Ammon's horn (tissue), 1 donor: ENCODE data around the gene KIRREL3.

ENCODE experiments used
- DNase-seq: peaks from one replicate; pipeline ENCODE4 v3.0.0-alpha.2; 2016; ENCODE audit warnings: low spot score

KIRREL3 gene

DNA sequence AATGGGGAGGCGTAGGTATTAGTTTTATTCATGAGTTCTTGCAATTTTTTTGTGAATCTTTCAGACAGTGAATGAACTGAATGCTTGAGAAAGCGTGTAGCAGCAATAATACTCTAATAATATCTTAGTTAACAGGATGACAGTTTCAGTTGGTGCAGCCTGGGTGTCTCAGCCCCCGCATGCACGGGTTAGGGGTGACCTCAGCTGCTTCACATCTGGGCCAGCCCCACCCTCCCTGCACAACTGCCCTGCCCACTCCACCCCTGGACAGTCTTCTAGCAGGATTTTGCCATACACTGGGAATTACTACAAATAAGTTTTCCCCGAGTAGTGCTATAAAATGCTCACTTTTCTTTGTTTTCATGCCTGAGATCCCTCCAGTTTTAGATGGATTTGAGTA lies 561.9 kb downstream of the KIRREL3 start:
- no peak for DNase-seq

- DNase-seq, result no peak
These were observed 562.3 kb downstream of the KIRREL3 start for GRCh38 chr11:126438272-126438671.

DNA sequence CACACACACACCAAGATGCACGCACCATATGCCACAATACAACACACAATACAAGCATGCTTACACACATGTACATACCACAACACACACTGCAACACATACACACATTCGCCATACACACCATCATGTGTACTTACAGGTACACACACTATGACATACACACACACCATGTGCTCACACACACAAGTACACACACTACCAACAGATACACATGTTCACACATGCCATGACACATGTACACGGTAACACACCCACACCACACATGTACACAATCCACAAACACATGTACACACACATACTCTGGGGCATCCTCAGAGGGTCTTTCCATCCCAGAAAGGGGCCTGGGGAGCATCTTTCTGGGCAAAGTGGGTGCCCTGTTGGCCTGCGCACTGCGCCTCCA lies 562.8 kb downstream of the KIRREL3 start:
- no peak for DNase-seq

DNA sequence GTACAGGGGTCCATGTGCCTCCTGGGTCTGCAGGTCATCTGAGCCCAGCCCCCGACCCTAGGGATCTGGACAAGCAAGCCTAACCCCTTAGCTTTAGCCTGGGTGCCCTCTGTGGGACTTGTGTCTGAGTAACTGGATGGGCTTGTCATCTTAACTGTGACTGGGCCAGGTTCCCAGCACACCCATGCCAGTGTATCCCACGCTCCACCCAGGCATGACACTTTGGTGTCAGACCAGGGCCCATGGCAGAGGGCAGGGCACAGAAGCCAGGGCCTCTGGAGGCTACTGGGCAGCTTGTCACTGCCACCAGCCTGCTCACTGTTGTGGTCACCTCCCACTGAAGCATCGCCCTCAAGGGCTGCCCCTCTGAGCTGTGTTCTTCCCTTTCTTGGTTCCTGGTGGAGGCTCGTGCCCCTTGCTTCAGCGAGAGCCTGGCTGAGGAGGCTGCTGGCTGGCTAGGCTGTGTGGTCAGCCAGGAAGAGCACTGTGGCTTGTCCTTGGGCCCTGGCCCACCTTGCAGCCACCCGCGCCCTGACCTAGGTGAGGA lies 564.3 kb downstream of the KIRREL3 start:
- DNase-seq, result no peak

DNA sequence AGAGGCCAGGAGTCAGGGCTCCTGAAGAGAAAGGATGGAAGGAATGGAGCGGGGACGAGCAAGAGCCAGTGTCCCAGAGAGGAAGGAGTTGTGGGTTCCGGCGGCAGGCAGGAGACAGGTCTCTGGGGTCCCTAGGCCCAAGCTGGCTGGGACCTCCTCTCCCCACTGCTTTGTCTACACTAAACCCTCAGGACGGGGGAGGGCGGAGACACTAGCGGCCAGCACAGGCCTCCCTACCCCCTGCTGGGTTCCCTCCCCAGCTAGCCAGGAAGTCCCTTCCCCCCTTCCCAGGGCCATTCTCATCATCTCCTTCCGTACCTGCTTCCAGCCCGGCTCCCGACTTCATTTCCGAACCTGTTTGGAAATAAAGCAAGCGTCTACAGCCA lies 565.6 kb downstream of the KIRREL3 start:
- DNase-seq, result no peak

- DNase-seq, result no peak
These were observed 566.3 kb downstream of the KIRREL3 start for GRCh38 chr11:126433989-126434949.

DNA sequence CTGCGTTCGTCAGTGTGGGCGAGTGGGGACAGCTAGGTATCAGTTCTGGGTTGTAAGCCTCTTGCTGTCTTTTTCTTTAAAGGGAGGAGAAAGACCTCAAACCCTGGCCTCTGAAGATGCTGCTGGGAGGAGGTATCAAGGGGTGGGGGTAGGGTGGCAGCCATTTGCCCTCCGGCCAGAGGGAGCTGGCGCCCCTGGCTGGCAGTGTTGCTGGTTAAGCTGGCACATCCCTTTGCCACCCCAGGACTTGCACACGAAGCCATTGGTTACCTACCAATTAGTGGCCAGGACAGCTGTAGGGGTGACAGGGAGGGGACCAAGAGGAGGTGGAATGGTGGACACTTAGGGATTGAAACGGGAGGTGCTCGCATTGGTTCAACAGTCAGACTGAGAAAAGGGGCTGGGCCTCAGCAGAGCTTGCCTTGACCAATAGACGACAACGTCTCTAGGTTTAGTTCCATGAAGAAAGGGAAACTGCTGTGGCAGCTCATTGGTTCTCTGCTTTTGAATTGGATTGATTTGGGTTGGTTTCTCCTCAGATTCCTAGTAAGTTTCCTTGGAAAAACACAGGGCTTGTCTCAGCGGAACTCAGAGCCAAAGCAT lies 567.2 kb downstream of the KIRREL3 start:
- no peak for DNase-seq

DNA sequence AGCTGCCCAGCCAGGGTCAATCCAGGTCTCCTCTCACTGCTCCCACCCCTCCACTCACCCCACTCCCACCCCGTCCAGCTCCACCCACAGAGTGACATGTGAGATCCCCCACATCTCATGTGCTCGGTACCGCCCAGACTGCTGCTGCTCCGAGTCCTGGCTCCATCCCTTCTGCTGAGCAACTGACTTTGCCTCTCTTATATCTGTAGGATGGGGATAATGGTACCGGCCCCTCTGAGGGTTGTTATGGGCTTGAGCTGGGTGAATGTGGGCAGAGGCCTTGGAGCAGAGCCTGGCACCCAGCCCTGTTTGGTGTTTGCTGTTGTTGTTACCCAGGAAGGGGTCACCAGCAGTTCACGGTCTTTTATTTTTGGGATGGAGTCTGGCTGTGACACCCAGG lies 568.0 kb downstream of the KIRREL3 start:
- DNase-seq, result no peak

GRCh38 chr11:126432065-126432461 lies 568.5 kb downstream of the KIRREL3 start:
- no peak for DNase-seq

DNA sequence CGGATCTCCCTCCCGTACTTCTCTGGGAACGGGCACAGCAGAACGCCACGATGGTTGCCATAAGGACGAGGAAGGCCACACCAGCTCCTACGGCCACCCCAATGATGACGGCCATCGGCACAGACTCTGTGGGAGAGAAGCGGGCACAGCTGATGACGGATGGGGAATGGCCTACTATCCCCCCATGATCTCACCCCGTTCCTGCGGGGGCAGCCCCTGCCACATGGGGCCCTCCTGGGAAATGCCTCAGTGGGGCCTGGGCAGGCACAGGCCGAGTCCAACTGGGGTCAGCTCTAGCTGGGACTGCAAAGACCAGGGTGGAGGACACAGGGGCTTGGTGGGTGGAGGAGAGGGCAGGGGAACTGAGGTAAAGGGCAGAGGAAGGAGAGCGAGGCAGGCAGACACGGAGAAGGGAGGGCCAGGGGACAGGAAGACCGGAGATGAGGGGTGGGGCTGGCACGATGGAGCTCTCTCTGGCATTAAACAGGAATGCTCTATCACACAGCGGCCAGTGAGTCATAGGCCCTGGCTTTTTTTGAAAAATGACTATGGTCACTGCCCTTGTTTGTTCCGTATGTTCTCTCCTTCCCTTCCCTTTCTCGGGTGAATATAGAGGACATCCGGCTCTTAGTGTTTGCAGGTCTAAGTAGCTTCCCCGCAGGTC lies 569.0 kb downstream of the KIRREL3 start:
- no peak for DNase-seq

GRCh38 chr11:126430581-126431335 lies 569.8 kb downstream of the KIRREL3 start:
- no peak for DNase-seq

DNA sequence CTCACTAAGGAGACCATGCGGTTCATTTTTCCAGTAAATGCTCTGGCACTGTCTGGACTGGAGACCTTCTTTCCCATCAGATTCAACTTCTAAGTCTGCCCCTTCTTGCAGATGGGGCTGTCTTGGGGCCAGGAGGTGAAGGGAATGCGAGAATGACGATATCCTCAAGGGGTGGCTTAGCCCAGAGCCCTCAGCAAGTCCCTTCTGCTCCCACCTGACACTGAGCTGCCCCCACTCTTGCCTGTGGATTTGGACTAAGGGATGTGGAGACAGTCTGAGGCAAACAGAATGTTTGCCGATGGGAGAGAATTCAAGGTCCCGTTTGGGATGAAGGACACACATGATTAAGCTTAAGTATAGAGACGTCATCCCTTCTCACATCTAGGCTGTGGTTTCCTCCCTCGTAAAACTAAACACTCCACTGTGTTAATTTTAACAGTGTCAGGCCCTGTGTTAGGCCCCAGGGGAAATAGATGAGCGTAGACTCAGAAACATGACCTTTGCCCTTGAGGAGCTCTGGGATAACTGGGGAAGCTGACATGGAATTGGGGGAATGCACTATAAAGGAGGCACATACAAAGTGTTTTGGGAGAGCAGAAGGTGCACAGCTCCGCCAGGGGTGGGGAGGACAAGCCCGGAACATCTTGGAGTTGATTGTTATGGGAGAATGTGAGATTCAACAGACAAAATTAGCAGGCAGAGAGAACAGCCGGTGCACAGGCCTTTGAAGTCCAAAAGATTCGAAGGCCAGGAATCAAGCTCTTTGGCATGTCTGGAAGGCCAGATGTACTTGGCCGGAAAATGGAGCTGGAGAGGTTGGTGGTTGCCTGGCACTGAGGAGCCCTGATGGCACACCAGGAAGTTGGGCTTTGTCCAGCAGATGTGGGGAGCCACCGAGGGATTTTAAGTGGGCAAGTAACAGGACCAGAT lies 573.5 kb downstream of the KIRREL3 start:
- no peak for DNase-seq

DNA sequence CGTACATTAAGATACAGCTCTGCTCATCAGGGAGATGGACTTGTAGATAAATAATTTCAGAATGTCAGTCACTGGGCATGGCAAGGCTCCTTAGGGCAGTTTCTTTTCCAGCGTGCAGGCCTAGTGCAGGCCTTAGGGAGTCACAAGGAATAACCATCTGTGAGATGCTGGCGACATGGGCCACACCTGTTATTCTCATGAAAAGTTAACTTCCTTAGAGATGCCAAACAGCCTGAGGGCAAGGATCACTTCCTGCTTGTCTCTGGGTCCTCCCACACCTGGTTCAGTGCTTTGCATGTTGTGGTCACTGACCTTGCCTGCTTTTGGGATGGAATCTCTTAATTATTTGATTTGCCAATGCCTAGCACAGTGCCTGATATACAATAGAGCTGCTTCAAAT lies 574.5 kb downstream of the KIRREL3 start:
- DNase-seq, result no peak

DNA sequence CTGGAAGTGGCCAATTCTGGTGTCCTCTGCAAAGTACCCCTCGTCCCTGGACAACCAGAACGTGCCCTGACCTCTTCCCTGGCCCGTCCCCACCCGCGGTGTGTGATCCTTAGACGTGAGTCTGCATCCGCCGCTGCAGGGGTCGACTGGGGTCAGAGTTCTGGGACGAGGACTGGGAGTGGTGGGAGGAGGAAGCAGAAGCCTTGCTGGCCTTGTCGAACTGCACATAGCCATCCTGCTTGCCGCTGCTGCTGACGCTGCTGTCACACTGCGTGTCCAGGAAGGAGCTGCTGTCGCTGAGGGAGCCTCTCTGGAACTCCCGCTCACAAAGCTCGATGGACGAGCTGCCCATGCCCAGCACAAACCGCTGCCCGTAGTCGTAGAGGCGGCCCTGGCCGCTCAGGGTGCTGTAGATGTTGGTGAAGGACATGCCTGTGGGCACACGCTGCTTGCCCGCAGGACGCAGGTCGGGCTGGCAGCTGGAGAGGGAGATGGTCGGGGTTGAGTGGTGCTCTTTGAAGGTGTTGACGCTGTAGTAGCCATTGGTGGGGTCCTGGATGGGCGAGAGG lies 576.0 kb downstream of the KIRREL3 start:
- DNase-seq, result no peak

DNA sequence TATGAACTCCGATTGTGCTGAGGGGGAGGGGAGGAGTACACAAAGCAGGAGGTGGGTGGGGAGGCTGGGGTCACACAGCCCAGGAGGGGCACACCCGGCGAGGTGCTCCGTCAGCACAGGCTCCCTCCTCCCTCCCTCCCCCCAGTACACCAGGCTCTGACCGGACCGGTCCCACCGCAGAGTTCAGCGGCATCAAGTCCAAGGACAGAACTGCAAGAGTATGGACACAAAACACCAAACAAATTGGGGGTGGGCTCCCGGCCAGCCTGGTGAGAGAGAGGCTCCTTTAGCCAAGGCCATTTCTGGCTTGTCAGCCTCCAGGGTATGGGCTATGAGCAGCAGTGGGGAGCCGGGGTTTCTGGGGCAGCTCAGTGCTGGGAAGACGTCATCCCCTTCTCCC lies 576.8 kb downstream of the KIRREL3 start:
- DNase-seq, result no peak

DNA sequence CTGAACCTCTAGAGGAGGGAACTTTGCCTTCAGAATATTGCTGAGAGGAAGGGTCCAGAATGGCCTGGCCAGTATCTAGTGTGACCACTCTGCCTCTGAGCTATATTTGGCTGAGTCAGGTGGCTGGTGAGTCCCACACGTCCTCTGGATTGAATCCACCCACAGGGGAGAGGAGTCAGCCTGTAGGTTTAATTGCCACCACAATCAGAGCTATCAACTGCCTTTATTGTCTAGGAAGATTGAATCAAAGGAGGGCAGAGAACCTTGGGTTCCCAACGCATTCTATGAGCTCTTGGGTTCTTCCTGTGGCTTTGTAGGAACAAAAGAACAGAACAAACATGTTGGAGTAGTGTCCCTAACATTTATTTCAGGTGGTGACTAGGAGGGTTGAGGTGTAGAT lies 577.4 kb downstream of the KIRREL3 start:
- DNase-seq, result no peak

GRCh38 chr11:126422446-126422845 lies 578.1 kb downstream of the KIRREL3 start:
- no peak for DNase-seq

DNA sequence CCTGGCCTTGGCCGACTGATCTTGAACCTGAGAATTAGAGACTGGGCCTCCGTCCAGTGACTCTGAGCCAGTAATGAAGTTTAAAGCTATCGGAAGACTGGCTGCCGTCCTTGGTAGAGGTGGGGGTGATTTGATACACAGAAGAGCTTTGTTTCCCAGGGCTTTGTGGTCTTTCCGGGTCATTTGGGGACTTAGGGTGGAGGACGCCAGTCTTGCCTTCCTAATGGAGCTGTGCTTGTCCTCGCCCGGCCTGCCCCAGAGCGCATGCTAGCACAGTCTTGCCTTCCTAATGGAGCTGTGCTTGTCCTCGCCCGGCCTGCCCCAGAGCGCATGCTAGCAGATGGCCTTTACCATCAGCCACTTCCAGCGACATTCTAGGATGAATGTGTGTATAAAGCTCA lies 579.3 kb downstream of the KIRREL3 start:
- DNase-seq, result no peak

GRCh38 chr11:126420698-126421256 lies 579.8 kb downstream of the KIRREL3 start:
- DNase-seq, result no peak
